ENCODE measurements around the gene CLDN24. TPM values are rescaled to one million over a fixed set of nuclear protein-coding genes. Genes with fewer than 3 reads are reported as not detected.

Gene CLDN24
- polyA plus RNA-seq, 1 of the 3 experiments (the other 2 are of a cell fraction): not detected

DNA sequence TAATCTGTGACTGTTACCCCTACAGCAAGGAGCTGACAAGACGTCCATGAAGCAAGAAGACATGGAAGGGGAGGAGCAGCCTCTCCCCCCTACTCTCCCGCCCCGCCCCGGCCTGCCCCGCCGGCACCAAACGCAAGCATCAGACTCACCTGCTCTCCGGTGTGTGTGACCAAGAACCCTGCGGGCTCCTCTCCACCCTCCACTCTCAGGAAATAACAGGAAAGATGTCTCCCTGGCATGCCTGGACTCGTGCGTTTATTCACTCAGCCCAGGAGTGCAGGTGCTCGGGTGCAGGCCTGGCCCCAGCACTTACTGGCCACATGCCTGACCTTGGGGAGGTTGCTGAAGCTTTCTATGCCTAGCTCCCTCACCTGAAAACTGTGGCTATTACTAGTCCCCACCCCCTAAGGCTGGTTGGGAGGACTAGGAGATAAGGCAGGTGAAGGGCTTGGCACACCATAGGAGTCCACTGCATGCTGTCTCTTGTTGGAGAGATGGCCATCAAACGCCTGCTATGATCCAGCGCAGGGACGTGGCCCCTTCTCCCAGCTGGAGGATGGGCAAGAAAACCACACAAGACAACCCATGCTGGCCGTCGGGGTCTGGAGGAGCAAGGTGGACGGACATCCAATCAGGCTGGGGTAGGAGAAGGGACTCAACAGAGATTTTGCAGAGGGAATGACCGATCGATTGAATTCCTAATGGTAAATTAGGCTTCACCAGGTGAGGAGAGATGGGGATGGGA is 34.9 kb upstream of the CLDN24 start:
- no peak overlapping the region for H3K4me3 ChIP-seq (ENCODE audit: low read depth in 2 of 2, low read length in 1 of 2)
- H3F3A ChIP-seq (replicated peaks; ENCODE audit: insufficient read depth): peaks cover 21% of the 10 kb centered on the region

DNA sequence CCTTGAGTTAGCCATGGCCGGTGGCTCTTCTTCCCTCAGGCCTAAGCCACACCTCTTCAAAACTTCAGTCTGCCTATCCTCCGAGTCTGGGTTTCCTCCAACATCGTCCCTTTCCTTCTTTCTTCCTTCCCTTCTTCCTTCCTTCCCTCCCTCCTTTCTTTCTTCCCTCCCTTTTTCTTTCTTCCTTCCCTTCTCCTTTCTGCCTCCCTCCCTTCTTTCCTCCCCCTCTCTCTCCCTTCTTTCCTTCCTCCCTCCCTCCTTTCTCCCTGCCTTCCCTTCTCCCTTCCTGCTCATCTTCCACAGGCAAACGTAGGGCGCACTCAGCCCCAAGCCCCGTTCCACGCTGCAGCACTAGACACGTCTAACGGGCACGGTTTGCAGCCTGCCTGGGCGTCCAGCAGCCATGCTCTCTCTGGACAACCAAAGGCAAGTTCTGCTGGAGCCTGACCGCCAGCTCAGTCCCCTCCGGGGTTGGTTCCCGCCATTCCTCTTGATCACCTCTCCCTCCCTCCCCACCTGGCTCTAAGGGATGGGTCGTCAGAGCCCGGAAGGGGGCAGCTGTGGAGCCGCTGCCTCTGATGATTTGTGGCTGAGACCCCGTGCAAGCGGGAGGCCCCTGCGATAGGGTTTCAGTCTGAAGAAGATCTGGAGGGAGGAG is 34.1 kb upstream of the CLDN24 start:
- Histone ChIP-seq H3K4me2 (peak overlapping the region; percentile 61; the same call in 1 of the 2 replicates), H4K20me1 (ENCODE audit: insufficient read depth) (no peaks in the 10 kb centered on the region), H3K9me3 (no peaks in the 10 kb centered on the region), H2AFZ (ENCODE audit: low read depth) (no peak overlapping the region), H3K4me1 (ENCODE audit: control insufficient read depth in 1 of 2, insufficient read depth in 2 of 2, low read depth in 1 of 2, low read length in 1 of 2) (peaks cover 0 to 20% of the 10 kb centered on the region in 2 experiments; a peak in 1 of 4 replicates), H3K4me3 (ENCODE audit: low read depth in 2 of 2, low read length in 1 of 2) (no peak overlapping the region), H3K9me2 (no peaks in the 10 kb centered on the region), H3F3A (replicated peaks; ENCODE audit: insufficient read depth) (peaks cover 21% of the 10 kb centered on the region), H3K27me3 (ENCODE audit: insufficient read depth) (no peaks in the 10 kb centered on the region), H3K36me3 (replicated peaks in 1 of 2; ENCODE audit: control insufficient read depth in 1 of 2, insufficient read depth in 2 of 2, low read length in 1 of 2) (no peaks in the 10 kb centered on the region), H3K27ac (ENCODE audit: low read depth in 2 of 2, low read length in 1 of 2) (peak overlapping the region in 1 of 2 experiments; percentile 87; a peak in 2 of 4 replicates), H3K9ac (peak overlapping the region; percentile 13; the same call in 1 of the 2 replicates), H3K79me2 (ENCODE audit: insufficient read depth) (no peaks in the 10 kb centered on the region)
- ChIA-PET POLR2A (no interaction called here), CTCF (no interaction called here)
- DNase-seq: no peak
- no peak for TF ChIP-seq RXRA (IDR thresholded peaks at IDR 0.05; ENCODE audit: borderline replicate concordance, low read depth)
- TF ChIP-seq, protein P1, sequence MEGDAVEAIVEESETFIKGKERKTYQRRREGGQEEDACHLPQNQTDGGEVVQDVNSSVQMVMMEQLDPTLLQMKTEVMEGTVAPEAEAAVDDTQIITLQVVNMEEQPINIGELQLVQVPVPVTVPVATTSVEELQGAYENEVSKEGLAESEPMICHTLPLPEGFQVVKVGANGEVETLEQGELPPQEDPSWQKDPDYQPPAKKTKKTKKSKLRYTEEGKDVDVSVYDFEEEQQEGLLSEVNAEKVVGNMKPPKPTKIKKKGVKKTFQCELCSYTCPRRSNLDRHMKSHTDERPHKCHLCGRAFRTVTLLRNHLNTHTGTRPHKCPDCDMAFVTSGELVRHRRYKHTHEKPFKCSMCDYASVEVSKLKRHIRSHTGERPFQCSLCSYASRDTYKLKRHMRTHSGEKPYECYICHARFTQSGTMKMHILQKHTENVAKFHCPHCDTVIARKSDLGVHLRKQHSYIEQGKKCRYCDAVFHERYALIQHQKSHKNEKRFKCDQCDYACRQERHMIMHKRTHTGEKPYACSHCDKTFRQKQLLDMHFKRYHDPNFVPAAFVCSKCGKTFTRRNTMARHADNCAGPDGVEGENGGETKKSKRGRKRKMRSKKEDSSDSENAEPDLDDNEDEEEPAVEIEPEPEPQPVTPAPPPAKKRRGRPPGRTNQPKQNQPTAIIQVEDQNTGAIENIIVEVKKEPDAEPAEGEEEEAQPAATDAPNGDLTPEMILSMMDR (IDR thresholded peaks at IDR 0.05): no peak
- TF ChIP-seq, protein P2, sequence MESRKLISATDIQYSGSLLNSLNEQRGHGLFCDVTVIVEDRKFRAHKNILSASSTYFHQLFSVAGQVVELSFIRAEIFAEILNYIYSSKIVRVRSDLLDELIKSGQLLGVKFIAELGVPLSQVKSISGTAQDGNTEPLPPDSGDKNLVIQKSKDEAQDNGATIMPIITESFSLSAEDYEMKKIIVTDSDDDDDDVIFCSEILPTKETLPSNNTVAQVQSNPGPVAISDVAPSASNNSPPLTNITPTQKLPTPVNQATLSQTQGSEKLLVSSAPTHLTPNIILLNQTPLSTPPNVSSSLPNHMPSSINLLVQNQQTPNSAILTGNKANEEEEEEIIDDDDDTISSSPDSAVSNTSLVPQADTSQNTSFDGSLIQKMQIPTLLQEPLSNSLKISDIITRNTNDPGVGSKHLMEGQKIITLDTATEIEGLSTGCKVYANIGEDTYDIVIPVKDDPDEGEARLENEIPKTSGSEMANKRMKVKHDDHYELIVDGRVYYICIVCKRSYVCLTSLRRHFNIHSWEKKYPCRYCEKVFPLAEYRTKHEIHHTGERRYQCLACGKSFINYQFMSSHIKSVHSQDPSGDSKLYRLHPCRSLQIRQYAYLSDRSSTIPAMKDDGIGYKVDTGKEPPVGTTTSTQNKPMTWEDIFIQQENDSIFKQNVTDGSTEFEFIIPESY (IDR thresholded peaks at IDR 0.05; ENCODE audit: borderline replicate concordance, low read depth): no peak
- TF ChIP-seq, protein P3, sequence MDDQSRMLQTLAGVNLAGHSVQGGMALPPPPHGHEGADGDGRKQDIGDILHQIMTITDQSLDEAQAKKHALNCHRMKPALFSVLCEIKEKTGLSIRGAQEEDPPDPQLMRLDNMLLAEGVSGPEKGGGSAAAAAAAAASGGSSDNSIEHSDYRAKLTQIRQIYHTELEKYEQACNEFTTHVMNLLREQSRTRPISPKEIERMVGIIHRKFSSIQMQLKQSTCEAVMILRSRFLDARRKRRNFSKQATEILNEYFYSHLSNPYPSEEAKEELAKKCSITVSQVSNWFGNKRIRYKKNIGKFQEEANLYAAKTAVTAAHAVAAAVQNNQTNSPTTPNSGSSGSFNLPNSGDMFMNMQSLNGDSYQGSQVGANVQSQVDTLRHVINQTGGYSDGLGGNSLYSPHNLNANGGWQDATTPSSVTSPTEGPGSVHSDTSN (IDR thresholded peaks at IDR 0.05): no peak
- TF ChIP-seq EZH2phosphoT487 (IDR thresholded peaks at IDR 0.05; ENCODE audit: borderline replicate concordance, low read depth): no peak
- no peak for TF ChIP-seq GATA2 (CRISPR knock-in tag; IDR thresholded peaks at IDR 0.05)
- no peak for TF ChIP-seq SIN3A (IDR thresholded peaks at IDR 0.05; ENCODE audit: borderline replicate concordance, low read depth, low read length)
- no peak for TF ChIP-seq TAF1 (IDR thresholded peaks at IDR 0.05; ENCODE audit: borderline replicate concordance, low read depth, low read length)
- TF ChIP-seq, protein P4, sequence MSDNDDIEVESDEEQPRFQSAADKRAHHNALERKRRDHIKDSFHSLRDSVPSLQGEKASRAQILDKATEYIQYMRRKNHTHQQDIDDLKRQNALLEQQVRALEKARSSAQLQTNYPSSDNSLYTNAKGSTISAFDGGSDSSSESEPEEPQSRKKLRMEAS (IDR thresholded peaks at IDR 0.05; ENCODE audit: low read depth): no peak
- 91% methylated on average over 18 of the region's 20 CpGs for WGBS (ENCODE audit: low lambda C conversion rate)

More for the DNA sequence above, 34.9 kb upstream of the CLDN24 start:
- Histone ChIP-seq H3K9ac (no peak overlapping the region), H3K4me2 (no peak overlapping the region), H3K27ac (ENCODE audit: low read depth in 2 of 2, low read length in 1 of 2) (no peak overlapping the region), H3K79me2 (ENCODE audit: insufficient read depth) (no peaks in the 10 kb centered on the region), H3K9me3 (no peaks in the 10 kb centered on the region), H3K36me3 (replicated peaks in 1 of 2; ENCODE audit: control insufficient read depth in 1 of 2, insufficient read depth in 2 of 2, low read length in 1 of 2) (no peaks in the 10 kb centered on the region), H3K4me1 (ENCODE audit: control insufficient read depth in 1 of 2, insufficient read depth in 2 of 2, low read depth in 1 of 2, low read length in 1 of 2) (peaks cover 0 to 20% of the 10 kb centered on the region in 2 experiments; a peak in 1 of 4 replicates), H4K20me1 (ENCODE audit: insufficient read depth) (no peaks in the 10 kb centered on the region), H2AFZ (ENCODE audit: low read depth) (no peak overlapping the region), H3K27me3 (ENCODE audit: insufficient read depth) (no peaks in the 10 kb centered on the region), H3K9me2 (no peaks in the 10 kb centered on the region)
- CTCF ChIA-PET: no interaction called here
- 92% methylated on average over 18 of the region's 20 CpGs for WGBS (ENCODE audit: low lambda C conversion rate)
- DNase-seq: no peak
- POLR2A ChIA-PET: no interaction called here
- TF ChIP-seq FOXJ3 (CRISPR knock-in tag; IDR thresholded peaks at IDR 0.05): no peak
- no peak for TF ChIP-seq SMC3 (IDR thresholded peaks at IDR 0.05; ENCODE audit: low read depth, low read length)
- TF ChIP-seq YY1 (IDR thresholded peaks at IDR 0.05; ENCODE audit: low read depth): no peak
- TF ChIP-seq CHD2 (IDR thresholded peaks at IDR 0.05; ENCODE audit: low read length, partially characterized antibody): no peak
- TF ChIP-seq, protein P5, sequence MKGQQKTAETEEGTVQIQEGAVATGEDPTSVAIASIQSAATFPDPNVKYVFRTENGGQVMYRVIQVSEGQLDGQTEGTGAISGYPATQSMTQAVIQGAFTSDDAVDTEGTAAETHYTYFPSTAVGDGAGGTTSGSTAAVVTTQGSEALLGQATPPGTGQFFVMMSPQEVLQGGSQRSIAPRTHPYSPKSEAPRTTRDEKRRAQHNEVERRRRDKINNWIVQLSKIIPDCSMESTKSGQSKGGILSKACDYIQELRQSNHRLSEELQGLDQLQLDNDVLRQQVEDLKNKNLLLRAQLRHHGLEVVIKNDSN (IDR thresholded peaks at IDR 0.05; ENCODE audit: borderline replicate concordance, low read depth): no peak
- no peak for TF ChIP-seq RFX5 (IDR thresholded peaks at IDR 0.05; ENCODE audit: low read length)
- no peak for TF ChIP-seq MEF2A (IDR thresholded peaks at IDR 0.05; ENCODE audit: borderline replicate concordance, low read depth)
